A673 (cell line): ENCODE results near the gene IGSF11. TPM values are rescaled to one million over a fixed set of nuclear protein-coding genes. Genes with fewer than 3 reads are reported as not detected.

ENCODE experiments used
- BruUV-seq: library from RNA; stranded (reverse); fragments of 400-500 nt; replicated peaks from 2 replicates; lab custom pipeline; 2021; lab: Mats Ljungman, UMichigan
- CTCF ChIA-PET: fragments of 300-600 bp; sonication (Branson Sonifier 250); formaldehyde crosslinking; loops from one replicate; lab custom pipeline; 2022; ENCODE audit warnings: antibody characterized with exemption; lab: Charles Lee
- POLR2A ChIA-PET: fragments of 300-600 bp; sonication (Branson Sonifier 250); formaldehyde crosslinking; loops from one replicate; lab custom pipeline; 2022; ENCODE audit warnings: antibody characterized with exemption; ENCODE audit not compliant: low non-redundant PET; lab: Charles Lee
- DNase-seq: peaks from one replicate; pipeline ENCODE4 v3.0.0-alpha.2; 2015; ENCODE audit warnings: low spot score
- H3K27ac ChIP-seq: fragments of 200-600 bp; sonication (generic); 2 replicates; pipeline ENCODE4 v1.5.1; 2016; ENCODE audit warnings: mixed run types, low read depth, mild to moderate bottlenecking, mixed read lengths, antibody characterized with exemption, low read length; ENCODE audit not compliant: poor library complexity, severe bottlenecking
- H3K27me3 ChIP-seq: fragments of 200-600 bp; sonication (generic); replicated peaks from 2 replicates; pipeline ENCODE4 v1.6.1; 2017; ENCODE audit warnings: mixed run types, low read depth, mild to moderate bottlenecking, mixed read lengths, antibody characterized with exemption, low read length; ENCODE audit not compliant: insufficient read depth, poor library complexity
- H3K36me3 ChIP-seq: fragments of 200-600 bp; sonication (generic); 2 replicates; pipeline ENCODE4 v1.6.1; 2016; ENCODE audit warnings: mixed run types, mild to moderate bottlenecking, mixed read lengths, antibody characterized with exemption, low read length; ENCODE audit not compliant: insufficient read depth, poor library complexity, severe bottlenecking
- H3K4me1 ChIP-seq: fragments of 200-600 bp; sonication (generic); 2 replicates; pipeline ENCODE4 v1.6.1; 2017; ENCODE audit warnings: mixed run types, mild to moderate bottlenecking, mixed read lengths, antibody characterized with exemption, low read length; ENCODE audit not compliant: insufficient read depth, poor library complexity, severe bottlenecking
- H3K4me3 ChIP-seq: fragments of 200-600 bp; sonication (generic); 2 replicates; pipeline ENCODE4 v1.5.1; 2016; ENCODE audit warnings: low read depth, mixed run types, mild to moderate bottlenecking, mixed read lengths, low read length; ENCODE audit not compliant: poor library complexity, severe bottlenecking
- H3K9me3 ChIP-seq: fragments of 200-600 bp; sonication (generic); 2 replicates; pipeline ENCODE4 v1.6.1; 2016; ENCODE audit warnings: mixed run types, low read depth, mild to moderate bottlenecking, mixed read lengths, antibody characterized with exemption, low read length; ENCODE audit not compliant: poor library complexity, severe bottlenecking
- CTCF ChIP-seq: fragments of 300-800, 200-600 bp; sonication (generic); conservative IDR thresholded peaks from 2 replicates; pipeline ENCODE4 v1.5.1; 2017; ENCODE audit warnings: low read depth, mild to moderate bottlenecking, antibody characterized with exemption, low read length, moderate library complexity, mixed read lengths
- EZH2 ChIP-seq: fragments of 200-600 bp; sonication (generic); IDR thresholded peaks from 2 replicates; pipeline ENCODE4 v1.6.1; 2017; ENCODE audit warnings: borderline replicate concordance, low read depth, mild to moderate bottlenecking, mixed read lengths, antibody characterized with exemption, low read length; ENCODE audit not compliant: poor library complexity, severe bottlenecking
- intact Hi-C: fragments of 100-400 bp; cut with micrococcal nuclease; formaldehyde crosslinking; loops from one replicate; pipeline ENCODE4 v1.10.0; 2022; ENCODE audit not compliant: unreplicated experiment
- total RNA-seq: library from RNA; stranded (reverse); gene quantifications from 2 replicates; pipeline ENCODE4 v1.2.3, GENCODE V29; 2021

IGSF11 gene
- total RNA-seq, 1 experiment from 2014 or later = not detected

DNA sequence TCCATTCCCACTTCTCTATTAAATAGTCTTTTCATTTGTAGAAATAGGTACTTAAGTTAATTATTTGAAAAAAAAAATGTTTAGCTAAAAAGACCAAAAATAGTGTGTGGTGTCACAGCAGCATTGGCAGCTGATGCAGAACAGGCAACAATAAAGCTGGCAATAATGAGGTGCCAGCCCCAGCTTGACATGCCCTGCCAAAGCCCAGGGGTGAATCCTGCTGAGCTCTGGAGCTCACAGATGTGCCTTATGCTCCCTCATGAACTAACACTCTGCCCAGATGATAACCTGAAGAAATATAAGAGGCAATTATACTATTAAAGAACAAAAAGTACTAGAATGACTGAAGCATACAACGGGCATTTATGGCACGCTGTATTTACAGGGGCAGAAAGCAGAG, 63.8 kb downstream of the IGSF11 start:
- Histone ChIP-seq H3K4me1 (no peaks in the 10 kb centered on the region), H3K9me3 (no peaks in the 10 kb centered on the region), H3K4me3 (no peak overlapping the region), H3K36me3 (no peaks in the 10 kb centered on the region), H3K27ac (no peak overlapping the region), H3K27me3 (peaks cover 4% of the 10 kb centered on the region)
- POLR2A ChIA-PET = no interaction called here
- CTCF ChIA-PET = no interaction called here
- intact Hi-C loops = no loop called here
- TF ChIP-seq EZH2 (no peak), CTCF (no peak)
- BruUV-seq = no TSS peak
- DNase-seq = no peak

- H3K9me3 ChIP-seq = no peaks in the 10 kb centered on the region
- no peaks in the 10 kb centered on the region for H3K4me1 ChIP-seq
- intact Hi-C loops = no loop called here
- no peak overlapping the region for H3K27ac ChIP-seq
- BruUV-seq = no TSS peak
- no peaks in the 10 kb centered on the region for H3K36me3 ChIP-seq
- TF ChIP-seq EZH2 (no peak), CTCF (no peak)
- POLR2A ChIA-PET = no interaction called here
- H3K27me3 ChIP-seq = peaks cover 4% of the 10 kb centered on the region
- H3K4me3 ChIP-seq = no peak overlapping the region
- DNase-seq = no peak
- CTCF ChIA-PET = no interaction called here
These were observed 66.0 kb downstream of the IGSF11 start for GRCh38 chr3:118968640-118969039.

DNA sequence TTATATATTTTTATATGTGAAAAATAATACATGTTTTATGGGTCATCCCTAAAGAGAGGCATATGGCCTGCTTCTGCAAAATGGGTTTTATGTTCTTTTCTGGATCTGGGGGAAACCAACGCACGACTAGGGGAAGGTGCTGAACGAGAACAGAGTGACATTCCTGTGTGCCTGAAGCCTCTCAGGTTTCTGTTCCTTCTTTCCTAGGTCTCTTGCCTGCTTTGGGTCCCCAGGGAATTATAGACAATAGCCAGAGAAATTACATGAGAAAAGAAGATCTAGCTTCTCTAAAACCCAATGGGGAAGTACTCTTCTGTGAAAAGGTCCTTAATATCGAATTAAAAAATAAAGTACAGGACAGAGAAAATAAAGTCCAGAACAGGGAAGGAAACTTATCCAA, 66.5 kb downstream of the IGSF11 start:
- no TSS peak for BruUV-seq
- Histone ChIP-seq H3K4me1 (no peaks in the 10 kb centered on the region), H3K36me3 (no peaks in the 10 kb centered on the region), H3K27me3 (peaks cover 4% of the 10 kb centered on the region), H3K27ac (no peak overlapping the region), H3K4me3 (no peak overlapping the region), H3K9me3 (no peaks in the 10 kb centered on the region)
- ChIA-PET CTCF (no interaction called here), POLR2A (no interaction called here)
- intact Hi-C loops = no loop called here
- DNase-seq = no peak
- TF ChIP-seq EZH2 (no peak), CTCF (no peak)
